H9 (cell line): ENCODE measurements around the gene SGO2. TPM values are rescaled to one million over a fixed set of nuclear protein-coding genes. Genes with fewer than 3 reads are reported as not detected.

ENCODE experiments used
- DNase-seq: peaks from one replicate; pipeline ENCODE4 v3.0.0-alpha.2; 2017
- H2AFZ ChIP-seq: one replicate; pipeline ENCODE4 v1.6.1; 2013; ENCODE audit warnings: mild to moderate bottlenecking, low read length, control low read depth, moderate library complexity
- H2AK5ac ChIP-seq: 2 replicates; pipeline ENCODE4 v1.6.1; 2013; ENCODE audit warnings: low read length, control low read depth, mixed read lengths; ENCODE audit not compliant: insufficient read length
- H2BK120ac ChIP-seq: one replicate; pipeline ENCODE4 v1.6.1; 2013; ENCODE audit warnings: low read depth, mild to moderate bottlenecking, low read length, control low read depth, inconsistent platforms; ENCODE audit not compliant: poor library complexity, severe bottlenecking
- H2BK12ac ChIP-seq: 2 replicates; pipeline ENCODE4 v1.6.1; 2013; ENCODE audit warnings: low read length, control low read depth, mixed read lengths, low read depth; ENCODE audit not compliant: insufficient read length
- H2BK15ac ChIP-seq: 2 replicates; pipeline ENCODE4 v1.6.1; 2013; ENCODE audit warnings: low read depth, low read length, control low read depth
- H2BK20ac ChIP-seq: one replicate; pipeline ENCODE4 v1.6.1; 2013; ENCODE audit warnings: low read depth, mild to moderate bottlenecking, low read length, control low read depth, inconsistent platforms; ENCODE audit not compliant: poor library complexity, severe bottlenecking
- H2BK5ac ChIP-seq: 2 replicates; pipeline ENCODE4 v1.6.1; 2013; ENCODE audit warnings: low read length, control low read depth, mixed read lengths; ENCODE audit not compliant: insufficient read length
- H3K14ac ChIP-seq: 2 replicates; pipeline ENCODE4 v1.6.1; 2013; ENCODE audit warnings: low read length, control low read depth; ENCODE audit not compliant: insufficient read depth
- H3K18ac ChIP-seq: 2 replicates; pipeline ENCODE4 v1.6.1; 2013; ENCODE audit warnings: low read depth, mild to moderate bottlenecking, mixed read lengths, low read length, control low read depth; ENCODE audit not compliant: insufficient read length
- H3K23ac ChIP-seq: 2 replicates; pipeline ENCODE4 v1.6.1; 2013; ENCODE audit warnings: low read length, control low read depth, mixed read lengths, low read depth; ENCODE audit not compliant: insufficient read length
- H3K23me2 ChIP-seq: 2 replicates; pipeline ENCODE4 v1.6.1; 2013; ENCODE audit warnings: low read depth, mild to moderate bottlenecking, mixed read lengths, low read length, control low read depth; ENCODE audit not compliant: insufficient read length, poor library complexity, severe bottlenecking
- H3K27ac ChIP-seq: 2 replicates; pipeline ENCODE4 v1.5.1; 2013; ENCODE audit warnings: low read length, control low read depth, mixed read lengths, low read depth; ENCODE audit not compliant: insufficient read length
- H3K27me3 ChIP-seq: 2 replicates; pipeline ENCODE4 v1.6.1; 2013; ENCODE audit warnings: low read length, control low read depth, inconsistent platforms; ENCODE audit not compliant: insufficient read depth
- H3K4ac ChIP-seq: 2 replicates; pipeline ENCODE4 v1.6.1; 2013; ENCODE audit warnings: low read depth, mild to moderate bottlenecking, control low read depth, inconsistent platforms, low read length, moderate library complexity
- H3K4me1 ChIP-seq: 2 replicates; pipeline ENCODE4 v1.6.1; 2013; ENCODE audit warnings: low read length, control low read depth, inconsistent platforms; ENCODE audit not compliant: insufficient read depth
- H3K4me2 ChIP-seq: 2 replicates; pipeline ENCODE4 v1.6.1; 2013; ENCODE audit warnings: low read length, control low read depth, mixed read lengths; ENCODE audit not compliant: insufficient read length, insufficient read depth
- H3K56ac ChIP-seq: 2 replicates; pipeline ENCODE4 v1.6.1; 2013; ENCODE audit warnings: low read depth, mild to moderate bottlenecking, mixed read lengths, low read length, control low read depth; ENCODE audit not compliant: insufficient read length
- H3K79me1 ChIP-seq: 2 replicates; pipeline ENCODE4 v1.6.1; 2013; ENCODE audit warnings: low read depth, mild to moderate bottlenecking, moderate library complexity, low read length, control low read depth, inconsistent platforms; ENCODE audit not compliant: insufficient read depth, poor library complexity, severe bottlenecking
- H3K79me2 ChIP-seq: 2 replicates; pipeline ENCODE4 v1.6.1; 2013; ENCODE audit warnings: low read length, control low read depth, inconsistent platforms; ENCODE audit not compliant: insufficient read depth
- H3K9ac ChIP-seq: 2 replicates; pipeline ENCODE4 v1.6.1; 2013; ENCODE audit warnings: low read length, control low read depth, mixed read lengths; ENCODE audit not compliant: insufficient read length; ENCODE audit errors: extremely low read depth
- H3K9me3 ChIP-seq: one replicate; pipeline ENCODE4 v1.6.1; 2013; ENCODE audit warnings: low read depth, low read length, inconsistent platforms; ENCODE audit not compliant: control insufficient read depth
- H3T11ph ChIP-seq: one replicate; pipeline ENCODE4 v1.6.1; 2013; ENCODE audit warnings: mild to moderate bottlenecking, low read length, control low read depth, inconsistent platforms
- H4K20me1 ChIP-seq: one replicate; pipeline ENCODE4 v1.6.1; 2013; ENCODE audit not compliant: control insufficient read depth, insufficient read length, insufficient read depth
- H4K5ac ChIP-seq: 2 replicates; pipeline ENCODE4 v1.6.1; 2013; ENCODE audit warnings: low read depth, mild to moderate bottlenecking, mixed read lengths, low read length, control low read depth; ENCODE audit not compliant: insufficient read length
- H4K8ac ChIP-seq: replicated peaks from 2 replicates; pipeline ENCODE4 v1.6.1; 2013; ENCODE audit warnings: low read length, control low read depth, mixed read lengths, low read depth; ENCODE audit not compliant: insufficient read length
- H4K91ac ChIP-seq: 2 replicates; pipeline ENCODE4 v1.6.1; 2013; ENCODE audit warnings: low read depth, mild to moderate bottlenecking, moderate library complexity, mixed read lengths, low read length, control low read depth; ENCODE audit not compliant: insufficient read length
- H3K27ac Mint-ChIP-seq, 3 experiments: 2 replicates in 2 of 3; 3 replicates in 1 of 3; pipeline ENCODE4 v1.8.0; 2020 to 2021; ENCODE audit warnings: mixed read lengths in 3 of 3, mild to moderate bottlenecking in 1 of 3, moderate library complexity in 1 of 3
- H3K27me3 Mint-ChIP-seq: 2 replicates; pipeline ENCODE4 v1.8.0; 2021; ENCODE audit warnings: low read depth, mild to moderate bottlenecking, moderate library complexity, mixed read lengths
- H3K36me3 Mint-ChIP-seq, 3 experiments: 2 replicates in 2 of 3; 3 replicates in 1 of 3; pipeline ENCODE4 v1.8.0; 2020 to 2021; ENCODE audit warnings: low read depth in 3 of 3, mixed read lengths in 3 of 3; ENCODE audit not compliant: insufficient read depth in 1 of 3
- H3K4me1 Mint-ChIP-seq, 2 experiments: 2 replicates each; pipeline ENCODE4 v1.8.0; 2020; ENCODE audit warnings: mixed read lengths in 2 of 2
- H3K4me3 Mint-ChIP-seq, 2 experiments: 2 replicates in 1 of 2; 3 replicates in 1 of 2; pipeline ENCODE4 v1.8.0; 2020 to 2021; ENCODE audit warnings: mild to moderate bottlenecking in 2 of 2, mixed read lengths in 2 of 2, moderate library complexity in 1 of 2
- H3K9me3 Mint-ChIP-seq, 2 experiments: 2 replicates in 1 of 2; 3 replicates in 1 of 2; pipeline ENCODE4 v1.8.0; 2020; ENCODE audit warnings: mild to moderate bottlenecking in 2 of 2, mixed read lengths in 2 of 2, moderate library complexity in 1 of 2
- CTCF ChIP-seq: fragments of 200-600 bp; sonication (generic); conservative IDR thresholded peaks from 3 replicates; pipeline ENCODE4 v1.8.0; 2021; ENCODE audit warnings: antibody characterized with exemption, mild to moderate bottlenecking
- WGBS: extraction: QIAGEN DNeasy Blood & Tissue Kit; methylation state at CpG from one replicate; pipeline ENCODE4 v1.1.7; 2013; ENCODE audit warnings: missing lambda C conversion rate, low lambda C conversion rate, mixed read lengths; ENCODE audit not compliant: insufficient read length; ENCODE audit errors: extremely low coverage; 5-methylcytosine and 5-hydroxymethylcytosine counted together
- total RNA-seq: library from RNA; stranded (reverse); gene quantifications from 2 replicates; pipeline ENCODE4 v1.2.1, GENCODE V29; 2021

SGO2 gene
- total RNA-seq, 1 experiment from 2014 or later = 25.6 TPM

- H3K56ac ChIP-seq = no peak overlapping the region
- TF ChIP-seq CTCF = no peak
- H3K4ac ChIP-seq = no peak overlapping the region
- H4K8ac ChIP-seq = no peak overlapping the region
- no peak overlapping the region for H3K9ac ChIP-seq
- Mint-ChIP-seq H3K4me1 (no peaks in the 10 kb centered on the region), H3K27me3 (no peaks in the 10 kb centered on the region), H3K9me3 (no peaks in the 10 kb centered on the region), H3K4me3 (no peak overlapping the region), H3K27ac (no peak overlapping the region), H3K36me3 (no peaks in the 10 kb centered on the region)
- H3K4me2 ChIP-seq = no peak overlapping the region
- no peak overlapping the region for H4K5ac ChIP-seq
- H3K14ac ChIP-seq = no peak overlapping the region
- no peak overlapping the region for H2AK5ac ChIP-seq
- no peaks in the 10 kb centered on the region for H3K23me2 ChIP-seq
- H3K18ac ChIP-seq = no peak overlapping the region
- DNase-seq = no peak
- no peak overlapping the region for H2BK120ac ChIP-seq
- H3T11ph ChIP-seq = no peak overlapping the region
- H2BK20ac ChIP-seq = no peak overlapping the region
- no peaks in the 10 kb centered on the region for H3K9me3 ChIP-seq
- H2BK12ac ChIP-seq = no peak overlapping the region
- H2BK5ac ChIP-seq = no peak overlapping the region
- no peak overlapping the region for H3K27ac ChIP-seq
- WGBS = no CpG with 5 or more reads among the region's 5 CpGs
- no peaks in the 10 kb centered on the region for H3K79me1 ChIP-seq
- no peak overlapping the region for H2BK15ac ChIP-seq
- H3K4me1 ChIP-seq = no peaks in the 10 kb centered on the region
- H3K27me3 ChIP-seq = no peaks in the 10 kb centered on the region
- H2AFZ ChIP-seq = no peak overlapping the region
- H3K23ac ChIP-seq = no peak overlapping the region
- no peaks in the 10 kb centered on the region for H3K79me2 ChIP-seq
- H4K91ac ChIP-seq = no peak overlapping the region
- H4K20me1 ChIP-seq = no peaks in the 10 kb centered on the region
Measured at GRCh38 chr2:200596774-200597570, 71.0 kb downstream of the SGO2 start.
